ENCODE data around the gene VCAN.

GRCh38 chr5:83570916-83571315, 99.4 kb downstream of the VCAN start:
- TF ChIP-seq POLR2A (IDR thresholded peaks at IDR 0.05) (no peak), CTCF (IDR thresholded peaks at IDR 0.05) (no peak)
